GM23338 (cell line): ENCODE results near the gene MRPL52. TPM values are rescaled to one million over a fixed set of nuclear protein-coding genes. Genes with fewer than 3 reads are reported as not detected.
A peak's percentile ranks its signal among the peaks of the same experiment; 100 is the strongest.

Source experiments
- ATAC-seq: fragments of 200-7000 bp; cut with Tn5 transposase; 3 replicates; pipeline ENCODE4 v1.9.1; 2020
- DNase-seq: peaks from one replicate; pipeline ENCODE4 v3.0.0-alpha.2; 2015; ENCODE audit warnings: low spot score
- H2AFZ ChIP-seq: fragments of 200-600 bp; sonication (generic); 2 replicates; pipeline ENCODE4 v1.8.0; 2016; ENCODE audit warnings: antibody characterized with exemption, mild to moderate bottlenecking, moderate library complexity
- H3F3A ChIP-seq: fragments of 200-600 bp; sonication (generic); replicated peaks from 2 replicates; pipeline ENCODE4 v1.8.0; 2017; ENCODE audit warnings: antibody characterized with exemption, mixed run types, low read depth
- H3K27ac ChIP-seq: fragments of 200-600 bp; sonication (generic); 2 replicates; pipeline ENCODE4 v1.6.1; 2016; ENCODE audit warnings: low read depth
- H3K27me3 ChIP-seq: fragments of 200-600 bp; sonication (generic); 2 replicates; pipeline ENCODE4 v1.8.0; 2016; ENCODE audit warnings: mild to moderate bottlenecking, mixed run types, moderate library complexity; ENCODE audit not compliant: insufficient read depth
- H3K36me3 ChIP-seq: fragments of 200-600 bp; sonication (generic); 2 replicates; pipeline ENCODE4 v1.8.0; 2016; ENCODE audit warnings: mild to moderate bottlenecking; ENCODE audit not compliant: insufficient read depth
- H3K4me1 ChIP-seq: fragments of 200-600 bp; sonication (generic); 2 replicates; pipeline ENCODE4 v1.8.0; 2016; ENCODE audit warnings: mild to moderate bottlenecking, moderate library complexity; ENCODE audit not compliant: insufficient read depth
- H3K4me2 ChIP-seq: fragments of 200-600 bp; sonication (generic); 2 replicates; pipeline ENCODE4 v1.7.1; 2017; ENCODE audit warnings: mixed run types
- H3K4me3 ChIP-seq: fragments of 200-600 bp; sonication (generic); 2 replicates; pipeline ENCODE4 v1.6.1; 2016; ENCODE audit warnings: mixed run types
- H3K79me2 ChIP-seq: fragments of 200-600 bp; sonication (generic); replicated peaks from 2 replicates; pipeline ENCODE4 v1.8.0; 2017; ENCODE audit warnings: mild to moderate bottlenecking; ENCODE audit not compliant: insufficient read depth
- H3K9me2 ChIP-seq: fragments of 200-600 bp; sonication (generic); 2 replicates; pipeline ENCODE4 v1.8.0; 2017; ENCODE audit not compliant: insufficient read depth
- H4K20me1 ChIP-seq: fragments of 200-600 bp; sonication (generic); replicated peaks from 2 replicates; pipeline ENCODE4 v1.8.0; 2017; ENCODE audit warnings: mild to moderate bottlenecking; ENCODE audit not compliant: insufficient read depth
- H3K27ac Mint-ChIP-seq: 2 replicates; pipeline ENCODE4 v1.8.0; 2020; ENCODE audit warnings: inconsistent platforms, mild to moderate bottlenecking, moderate library complexity, mixed read lengths
- H3K27me3 Mint-ChIP-seq: 3 replicates; pipeline ENCODE4 v1.8.0; 2022; ENCODE audit warnings: low read depth, mild to moderate bottlenecking, moderate library complexity, mixed read lengths, inconsistent platforms; ENCODE audit not compliant: insufficient read depth, poor library complexity
- H3K36me3 Mint-ChIP-seq: 3 replicates; pipeline ENCODE4 v1.8.0; 2021; ENCODE audit warnings: low read depth, mild to moderate bottlenecking, inconsistent platforms, moderate library complexity, mixed read lengths
- H3K4me1 Mint-ChIP-seq: 3 replicates; pipeline ENCODE4 v1.8.0; 2020; ENCODE audit warnings: mild to moderate bottlenecking, inconsistent platforms, mixed read lengths
- H3K4me3 Mint-ChIP-seq: 3 replicates; pipeline ENCODE4 v1.8.0; 2021; ENCODE audit warnings: moderate library complexity, mild to moderate bottlenecking, inconsistent platforms, mixed read lengths
- H3K9me3 Mint-ChIP-seq: 3 replicates; pipeline ENCODE4 v1.8.0; 2020; ENCODE audit warnings: moderate library complexity, mild to moderate bottlenecking, inconsistent platforms, mixed read lengths
- CREB1 ChIP-seq: fragments of 250-450 bp; sonication (Bioruptor Pico); IDR thresholded peaks from 2 replicates; pipeline ENCODE4 v1.5.0; 2020; ENCODE audit warnings: low read depth, mild to moderate bottlenecking, moderate library complexity
- EZH2 ChIP-seq: fragments of 200-600 bp; sonication (generic); IDR thresholded peaks from one replicate; pipeline ENCODE4 v1.8.0; 2017; ENCODE audit warnings: antibody characterized with exemption, mild to moderate bottlenecking, low read depth; ENCODE audit not compliant: unreplicated experiment
- EZH2phosphoT487 ChIP-seq: fragments of 200-600 bp; sonication (generic); IDR thresholded peaks from one replicate; pipeline ENCODE4 v1.8.1; 2018; ENCODE audit warnings: antibody characterized with exemption; ENCODE audit not compliant: unreplicated experiment
- JUNB ChIP-seq: IDR thresholded peaks from one replicate; pipeline ENCODE4 v1.6.1; 2016; ENCODE audit warnings: antibody characterized with exemption; ENCODE audit not compliant: unreplicated experiment
- NANOG ChIP-seq: IDR thresholded peaks from 2 replicates; pipeline ENCODE4 v1.6.1; 2016; ENCODE audit warnings: antibody characterized with exemption, borderline replicate concordance
- POLR2AphosphoS5 ChIP-seq: IDR thresholded peaks from 2 replicates; pipeline ENCODE4 v1.6.1; 2016; ENCODE audit warnings: antibody characterized with exemption, low read depth
- STAT1 ChIP-seq: IDR thresholded peaks from one replicate; pipeline ENCODE4 v1.6.1; 2016; ENCODE audit warnings: antibody characterized with exemption; ENCODE audit not compliant: unreplicated experiment
- ZNF114 ChIP-seq: fragments of 250-450 bp; sonication (Bioruptor Pico); IDR thresholded peaks from 2 replicates; pipeline ENCODE4 v1.5.0; 2020; ENCODE audit warnings: mild to moderate bottlenecking, moderate library complexity
- ZNF331 ChIP-seq: fragments of 250-450 bp; sonication (Bioruptor Pico); IDR thresholded peaks from 2 replicates; pipeline ENCODE4 v1.5.0; 2020; ENCODE audit warnings: low read depth, mild to moderate bottlenecking, moderate library complexity
- polyA plus RNA-seq: library from polyadenylated mRNA; unstranded; fragments of >200 nt; fragmentation: Nextera tagmentation; extraction: Ambion mirVana; gene quantifications from 2 replicates; pipeline ENCODE4 v1.2.1, GENCODE V29; 2016
- total RNA-seq: library from RNA; depleted of rRNA; stranded (reverse); fragments of >200 nt; shearing (Covaris generic); gene quantifications from 2 replicates; pipeline ENCODE4 v1.2.3, GENCODE V29; 2014
- TF ChIP-seq, protein P1 (sequence below): IDR thresholded peaks from one replicate; pipeline ENCODE4 v1.6.1; 2018; ENCODE audit warnings: antibody characterized with exemption; ENCODE audit not compliant: unreplicated experiment
- TF ChIP-seq, protein P2 (sequence below): fragments of 250-450 bp; sonication (Bioruptor Pico); IDR thresholded peaks from 2 replicates; pipeline ENCODE4 v1.5.0; 2020; ENCODE audit warnings: mild to moderate bottlenecking, moderate library complexity
- TF ChIP-seq, protein P3 (sequence below): IDR thresholded peaks from 2 replicates; pipeline ENCODE4 v1.6.1; 2016; ENCODE audit warnings: antibody characterized with exemption
- TF ChIP-seq, protein P4 (sequence below), 2 experiments: fragments of 200-600 bp in 1 of 2; sonication (generic) in 1 of 2; conservative IDR thresholded peaks; 2 replicates each; pipeline versions ENCODE4 v1.5.1 to v1.6.1; 2016 to 2017; ENCODE audit warnings: antibody characterized with exemption in 2 of 2, low read depth in 2 of 2, mild to moderate bottlenecking in 2 of 2, moderate library complexity in 1 of 2

MRPL52 gene
- total and polyA plus RNA-seq, 2 experiments from 2014 or later = 131 to 617 TPM

DNA sequence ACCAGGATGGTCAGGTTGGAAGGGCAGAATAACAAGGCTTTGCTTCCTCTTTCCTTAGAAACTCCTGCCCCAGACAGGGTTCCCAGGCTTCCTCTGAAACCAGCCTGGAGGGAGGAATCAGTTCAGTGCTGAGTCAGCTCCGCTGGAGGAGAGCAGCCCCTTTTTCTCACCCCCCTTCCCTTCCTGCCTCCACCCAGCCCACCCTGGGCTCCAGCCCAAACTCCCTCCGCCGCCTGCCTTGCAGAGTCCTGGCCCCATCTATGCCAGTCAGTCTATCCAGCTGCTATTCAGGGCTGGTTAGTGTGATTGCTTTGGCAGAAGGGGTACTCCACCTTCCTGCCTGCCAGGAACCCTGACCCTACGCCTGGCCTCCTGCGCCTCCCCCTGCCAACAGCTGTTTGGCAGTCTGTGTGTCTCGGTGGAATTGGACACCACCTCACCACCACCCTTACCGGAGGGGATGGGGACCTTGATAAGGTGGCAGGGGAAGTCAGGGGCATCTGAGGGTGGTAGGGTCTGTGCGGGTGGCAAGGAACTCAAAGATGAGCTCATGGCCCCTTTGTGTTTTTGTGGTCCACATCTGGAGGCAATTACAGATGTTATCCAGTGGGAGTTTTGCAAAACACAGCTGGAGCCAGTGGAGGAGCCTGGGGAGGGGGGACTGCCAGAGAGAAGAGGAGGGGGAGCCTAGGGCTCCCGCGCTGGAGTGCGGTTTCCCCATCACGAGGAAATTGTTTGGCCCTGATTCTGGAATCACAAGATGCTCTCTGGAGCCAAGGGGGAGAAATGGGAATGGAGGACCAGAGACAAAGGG lies 18.9 kb downstream of the MRPL52 start:
- H2AFZ ChIP-seq = no peak overlapping the region
- DNase-seq (peak; percentile 48), ATAC-seq (peak; percentile 21)
- H3F3A ChIP-seq = peaks cover 15% of the 10 kb centered on the region
- H3K27ac ChIP-seq = peak overlapping the region; percentile 88
- Mint-ChIP-seq H3K27ac (peak overlapping the region; percentile 80), H3K4me3 (no peak overlapping the region), H3K27me3 (peaks cover 13% of the 10 kb centered on the region), H3K4me1 (peaks cover 27% of the 10 kb centered on the region), H3K36me3 (peaks cover 27% of the 10 kb centered on the region), H3K9me3 (no peaks in the 10 kb centered on the region; the same call in 2 of the 3 replicates)
- H3K27me3 ChIP-seq = no peaks in the 10 kb centered on the region
- H3K4me1 ChIP-seq = peaks cover 23% of the 10 kb centered on the region
- no peaks in the 10 kb centered on the region for H4K20me1 ChIP-seq
- no peaks in the 10 kb centered on the region for H3K9me2 ChIP-seq
- no peak overlapping the region for H3K4me3 ChIP-seq
- TF ChIP-seq POLR2AphosphoS5 = no peak
- no peak for TF ChIP-seq CREB1 (CRISPR knock-in tag)
- TF ChIP-seq EZH2 = no peak
- TF ChIP-seq JUNB = no peak
- TF ChIP-seq STAT1 = no peak
- TF ChIP-seq, protein P1, sequence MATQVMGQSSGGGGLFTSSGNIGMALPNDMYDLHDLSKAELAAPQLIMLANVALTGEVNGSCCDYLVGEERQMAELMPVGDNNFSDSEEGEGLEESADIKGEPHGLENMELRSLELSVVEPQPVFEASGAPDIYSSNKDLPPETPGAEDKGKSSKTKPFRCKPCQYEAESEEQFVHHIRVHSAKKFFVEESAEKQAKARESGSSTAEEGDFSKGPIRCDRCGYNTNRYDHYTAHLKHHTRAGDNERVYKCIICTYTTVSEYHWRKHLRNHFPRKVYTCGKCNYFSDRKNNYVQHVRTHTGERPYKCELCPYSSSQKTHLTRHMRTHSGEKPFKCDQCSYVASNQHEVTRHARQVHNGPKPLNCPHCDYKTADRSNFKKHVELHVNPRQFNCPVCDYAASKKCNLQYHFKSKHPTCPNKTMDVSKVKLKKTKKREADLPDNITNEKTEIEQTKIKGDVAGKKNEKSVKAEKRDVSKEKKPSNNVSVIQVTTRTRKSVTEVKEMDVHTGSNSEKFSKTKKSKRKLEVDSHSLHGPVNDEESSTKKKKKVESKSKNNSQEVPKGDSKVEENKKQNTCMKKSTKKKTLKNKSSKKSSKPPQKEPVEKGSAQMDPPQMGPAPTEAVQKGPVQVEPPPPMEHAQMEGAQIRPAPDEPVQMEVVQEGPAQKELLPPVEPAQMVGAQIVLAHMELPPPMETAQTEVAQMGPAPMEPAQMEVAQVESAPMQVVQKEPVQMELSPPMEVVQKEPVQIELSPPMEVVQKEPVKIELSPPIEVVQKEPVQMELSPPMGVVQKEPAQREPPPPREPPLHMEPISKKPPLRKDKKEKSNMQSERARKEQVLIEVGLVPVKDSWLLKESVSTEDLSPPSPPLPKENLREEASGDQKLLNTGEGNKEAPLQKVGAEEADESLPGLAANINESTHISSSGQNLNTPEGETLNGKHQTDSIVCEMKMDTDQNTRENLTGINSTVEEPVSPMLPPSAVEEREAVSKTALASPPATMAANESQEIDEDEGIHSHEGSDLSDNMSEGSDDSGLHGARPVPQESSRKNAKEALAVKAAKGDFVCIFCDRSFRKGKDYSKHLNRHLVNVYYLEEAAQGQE = no peak
- TF ChIP-seq EZH2phosphoT487 = no peak
- TF ChIP-seq ZNF331 (CRISPR knock-in tag) = no peak
- TF ChIP-seq NANOG = no peak
- no peak for TF ChIP-seq ZNF114 (CRISPR knock-in tag)
- TF ChIP-seq, protein P2, sequence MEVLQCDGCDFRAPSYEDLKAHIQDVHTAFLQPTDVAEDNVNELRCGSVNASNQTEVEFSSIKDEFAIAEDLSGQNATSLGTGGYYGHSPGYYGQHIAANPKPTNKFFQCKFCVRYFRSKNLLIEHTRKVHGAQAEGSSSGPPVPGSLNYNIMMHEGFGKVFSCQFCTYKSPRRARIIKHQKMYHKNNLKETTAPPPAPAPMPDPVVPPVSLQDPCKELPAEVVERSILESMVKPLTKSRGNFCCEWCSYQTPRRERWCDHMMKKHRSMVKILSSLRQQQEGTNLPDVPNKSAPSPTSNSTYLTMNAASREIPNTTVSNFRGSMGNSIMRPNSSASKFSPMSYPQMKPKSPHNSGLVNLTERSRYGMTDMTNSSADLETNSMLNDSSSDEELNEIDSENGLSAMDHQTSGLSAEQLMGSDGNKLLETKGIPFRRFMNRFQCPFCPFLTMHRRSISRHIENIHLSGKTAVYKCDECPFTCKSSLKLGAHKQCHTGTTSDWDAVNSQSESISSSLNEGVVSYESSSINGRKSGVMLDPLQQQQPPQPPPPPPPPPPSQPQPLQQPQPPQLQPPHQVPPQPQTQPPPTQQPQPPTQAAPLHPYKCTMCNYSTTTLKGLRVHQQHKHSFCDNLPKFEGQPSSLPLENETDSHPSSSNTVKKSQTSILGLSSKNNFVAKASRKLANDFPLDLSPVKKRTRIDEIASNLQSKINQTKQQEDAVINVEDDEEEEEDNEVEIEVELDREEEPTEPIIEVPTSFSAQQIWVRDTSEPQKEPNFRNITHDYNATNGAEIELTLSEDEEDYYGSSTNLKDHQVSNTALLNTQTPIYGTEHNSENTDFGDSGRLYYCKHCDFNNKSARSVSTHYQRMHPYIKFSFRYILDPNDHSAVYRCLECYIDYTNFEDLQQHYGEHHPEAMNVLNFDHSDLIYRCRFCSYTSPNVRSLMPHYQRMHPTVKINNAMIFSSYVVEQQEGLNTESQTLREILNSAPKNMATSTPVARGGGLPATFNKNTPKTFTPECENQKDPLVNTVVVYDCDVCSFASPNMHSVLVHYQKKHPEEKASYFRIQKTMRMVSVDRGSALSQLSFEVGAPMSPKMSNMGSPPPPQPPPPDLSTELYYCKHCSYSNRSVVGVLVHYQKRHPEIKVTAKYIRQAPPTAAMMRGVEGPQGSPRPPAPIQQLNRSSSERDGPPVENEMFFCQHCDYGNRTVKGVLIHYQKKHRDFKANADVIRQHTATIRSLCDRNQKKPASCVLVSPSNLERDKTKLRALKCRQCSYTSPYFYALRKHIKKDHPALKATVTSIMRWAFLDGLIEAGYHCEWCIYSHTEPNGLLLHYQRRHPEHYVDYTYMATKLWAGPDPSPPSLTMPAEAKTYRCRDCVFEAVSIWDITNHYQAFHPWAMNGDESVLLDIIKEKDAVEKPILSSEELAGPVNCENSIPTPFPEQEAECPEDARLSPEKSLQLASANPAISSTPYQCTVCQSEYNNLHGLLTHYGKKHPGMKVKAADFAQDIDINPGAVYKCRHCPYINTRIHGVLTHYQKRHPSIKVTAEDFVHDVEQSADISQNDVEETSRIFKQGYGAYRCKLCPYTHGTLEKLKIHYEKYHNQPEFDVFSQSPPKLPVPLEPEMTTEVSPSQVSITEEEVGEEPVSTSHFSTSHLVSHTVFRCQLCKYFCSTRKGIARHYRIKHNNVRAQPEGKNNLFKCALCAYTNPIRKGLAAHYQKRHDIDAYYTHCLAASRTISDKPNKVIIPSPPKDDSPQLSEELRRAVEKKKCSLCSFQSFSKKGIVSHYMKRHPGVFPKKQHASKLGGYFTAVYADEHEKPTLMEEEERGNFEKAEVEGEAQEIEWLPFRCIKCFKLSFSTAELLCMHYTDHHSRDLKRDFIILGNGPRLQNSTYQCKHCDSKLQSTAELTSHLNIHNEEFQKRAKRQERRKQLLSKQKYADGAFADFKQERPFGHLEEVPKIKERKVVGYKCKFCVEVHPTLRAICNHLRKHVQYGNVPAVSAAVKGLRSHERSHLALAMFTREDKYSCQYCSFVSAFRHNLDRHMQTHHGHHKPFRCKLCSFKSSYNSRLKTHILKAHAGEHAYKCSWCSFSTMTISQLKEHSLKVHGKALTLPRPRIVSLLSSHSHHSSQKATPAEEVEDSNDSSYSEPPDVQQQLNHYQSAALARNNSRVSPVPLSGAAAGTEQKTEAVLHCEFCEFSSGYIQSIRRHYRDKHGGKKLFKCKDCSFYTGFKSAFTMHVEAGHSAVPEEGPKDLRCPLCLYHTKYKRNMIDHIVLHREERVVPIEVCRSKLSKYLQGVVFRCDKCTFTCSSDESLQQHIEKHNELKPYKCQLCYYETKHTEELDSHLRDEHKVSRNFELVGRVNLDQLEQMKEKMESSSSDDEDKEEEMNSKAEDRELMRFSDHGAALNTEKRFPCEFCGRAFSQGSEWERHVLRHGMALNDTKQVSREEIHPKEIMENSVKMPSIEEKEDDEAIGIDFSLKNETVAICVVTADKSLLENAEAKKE (CRISPR knock-in tag) = no peak
- TF ChIP-seq, protein P3, sequence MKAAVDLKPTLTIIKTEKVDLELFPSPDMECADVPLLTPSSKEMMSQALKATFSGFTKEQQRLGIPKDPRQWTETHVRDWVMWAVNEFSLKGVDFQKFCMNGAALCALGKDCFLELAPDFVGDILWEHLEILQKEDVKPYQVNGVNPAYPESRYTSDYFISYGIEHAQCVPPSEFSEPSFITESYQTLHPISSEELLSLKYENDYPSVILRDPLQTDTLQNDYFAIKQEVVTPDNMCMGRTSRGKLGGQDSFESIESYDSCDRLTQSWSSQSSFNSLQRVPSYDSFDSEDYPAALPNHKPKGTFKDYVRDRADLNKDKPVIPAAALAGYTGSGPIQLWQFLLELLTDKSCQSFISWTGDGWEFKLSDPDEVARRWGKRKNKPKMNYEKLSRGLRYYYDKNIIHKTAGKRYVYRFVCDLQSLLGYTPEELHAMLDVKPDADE = no peak
- TF ChIP-seq, protein P4, sequence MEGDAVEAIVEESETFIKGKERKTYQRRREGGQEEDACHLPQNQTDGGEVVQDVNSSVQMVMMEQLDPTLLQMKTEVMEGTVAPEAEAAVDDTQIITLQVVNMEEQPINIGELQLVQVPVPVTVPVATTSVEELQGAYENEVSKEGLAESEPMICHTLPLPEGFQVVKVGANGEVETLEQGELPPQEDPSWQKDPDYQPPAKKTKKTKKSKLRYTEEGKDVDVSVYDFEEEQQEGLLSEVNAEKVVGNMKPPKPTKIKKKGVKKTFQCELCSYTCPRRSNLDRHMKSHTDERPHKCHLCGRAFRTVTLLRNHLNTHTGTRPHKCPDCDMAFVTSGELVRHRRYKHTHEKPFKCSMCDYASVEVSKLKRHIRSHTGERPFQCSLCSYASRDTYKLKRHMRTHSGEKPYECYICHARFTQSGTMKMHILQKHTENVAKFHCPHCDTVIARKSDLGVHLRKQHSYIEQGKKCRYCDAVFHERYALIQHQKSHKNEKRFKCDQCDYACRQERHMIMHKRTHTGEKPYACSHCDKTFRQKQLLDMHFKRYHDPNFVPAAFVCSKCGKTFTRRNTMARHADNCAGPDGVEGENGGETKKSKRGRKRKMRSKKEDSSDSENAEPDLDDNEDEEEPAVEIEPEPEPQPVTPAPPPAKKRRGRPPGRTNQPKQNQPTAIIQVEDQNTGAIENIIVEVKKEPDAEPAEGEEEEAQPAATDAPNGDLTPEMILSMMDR (conservative IDR thresholded peaks at IDR 0.05; ENCODE audit: low read depth in 2 of 2) = no peak
- no peaks in the 10 kb centered on the region for H3K36me3 ChIP-seq
- no peaks in the 10 kb centered on the region for H3K79me2 ChIP-seq
- peak overlapping the region; percentile 57 for H3K4me2 ChIP-seq
